Urinary bladder (tissue), 4 donors: ENCODE data around the gene BIN1. TPM values are rescaled to one million over a fixed set of nuclear protein-coding genes. Genes with fewer than 3 reads are reported as not detected.

Experiments used
- DNase-seq: peaks from one replicate; pipeline ENCODE4 v3.0.0-alpha.2; 2015; ENCODE audit errors: extremely low spot score
- H3K27ac ChIP-seq: one replicate; pipeline ENCODE4 v1.5.1; 2013; ENCODE audit warnings: low read depth, mild to moderate bottlenecking, moderate library complexity
- H3K36me3 ChIP-seq: one replicate; pipeline ENCODE4 v1.6.1; 2013; ENCODE audit warnings: mild to moderate bottlenecking, moderate library complexity; ENCODE audit not compliant: insufficient read depth
- H3K4me1 ChIP-seq: one replicate; pipeline ENCODE4 v1.6.1; 2013; ENCODE audit warnings: mild to moderate bottlenecking, moderate library complexity; ENCODE audit not compliant: insufficient read depth
- H3K4me3 ChIP-seq: one replicate; pipeline ENCODE4 v1.5.1; 2013; ENCODE audit warnings: low read depth, low read length
- WGBS: extraction: QIAGEN DNeasy Blood & Tissue Kit; methylation state at CpG from one replicate; pipeline ENCODE4 v1.1.7; 2013; 5-methylcytosine and 5-hydroxymethylcytosine counted together
- polyA plus RNA-seq: library from polyadenylated mRNA; stranded (reverse); fragments of 200-250 nt; gene quantifications from one replicate; pipeline ENCODE4 v1.2.3, GENCODE V29; 2013
- total RNA-seq: library from RNA; depleted of rRNA; stranded (reverse); fragments of >200 nt; gene quantifications from one replicate; pipeline ENCODE4 v1.2.3, GENCODE V29; 2014
- donor health status: healthy with polysubstance abuse.
- donor health status: healthy.

The BIN1 gene
- total RNA-seq: 72.9 TPM
- 149 TPM for polyA plus RNA-seq

- WGBS: under 1% methylated on average over 77 of the region's 77 CpGs
- Histone ChIP-seq H3K4me3 (peak within 1 kb of the TSS; percentile 80), H3K4me1 (no peaks in the 10 kb centered on the region), H3K36me3 (no peaks in the 10 kb centered on the region), H3K27ac (peak within 1 kb of the TSS; percentile 87)
- no peak for DNase-seq
Observed at GRCh38 chr2:127106991-127107621, at the start of gene BIN1. Gene BIN1, minus strand, starts transcription at chr2:127107154. Its CDS starts 211 bp downstream, at chr2:127106943.

GRCh38 chr2:127155947-127156346 lies 49.0 kb upstream of the BIN1 start:
- 22% methylated on average over 2 of the region's 2 CpGs for WGBS
- Histone ChIP-seq H3K36me3 (no peaks in the 10 kb centered on the region), H3K4me1 (no peaks in the 10 kb centered on the region), H3K4me3 (no peak overlapping the region), H3K27ac (no peak overlapping the region)
- DNase-seq: peak; percentile 77

- peak; percentile 62 for DNase-seq
- Histone ChIP-seq H3K4me1 (no peaks in the 10 kb centered on the region), H3K36me3 (no peaks in the 10 kb centered on the region), H3K27ac (no peak overlapping the region), H3K4me3 (no peak overlapping the region)
- 45% methylated on average over 7 of the region's 7 CpGs for WGBS
Observed at GRCh38 chr2:127155028-127155581, 48.2 kb upstream of the BIN1 start.

- H3K4me1 ChIP-seq: no peaks in the 10 kb centered on the region
- H3K27ac ChIP-seq: no peak overlapping the region
- H3K4me3 ChIP-seq: no peak overlapping the region
- WGBS: 81% methylated on average over 4 of the region's 4 CpGs
- no peaks in the 10 kb centered on the region for H3K36me3 ChIP-seq
- DNase-seq: no peak
Observed at GRCh38 chr2:127154396-127154795, 47.4 kb upstream of the BIN1 start.

- Histone ChIP-seq H3K27ac (no peak overlapping the region), H3K4me1 (no peaks in the 10 kb centered on the region), H3K36me3 (no peaks in the 10 kb centered on the region), H3K4me3 (no peak overlapping the region)
- DNase-seq: no peak
- WGBS: 86% methylated on average over 6 of the region's 6 CpGs
Observed at GRCh38 chr2:127153691-127154158, 46.8 kb upstream of the BIN1 start.

GRCh38 chr2:127150996-127151395 lies 44.0 kb upstream of the BIN1 start:
- WGBS: 91% methylated on average over 1 of the region's 1 CpG
- no peaks in the 10 kb centered on the region for H3K4me1 ChIP-seq
- no peak overlapping the region for H3K4me3 ChIP-seq
- H3K36me3 ChIP-seq: no peaks in the 10 kb centered on the region
- no peak for DNase-seq
- H3K27ac ChIP-seq: no peak overlapping the region

GRCh38 chr2:127149384-127149783 lies 42.4 kb upstream of the BIN1 start:
- WGBS: 92% methylated on average over 4 of the region's 4 CpGs
- no peak overlapping the region for H3K4me3 ChIP-seq
- no peak for DNase-seq

GRCh38 chr2:127146820-127147502 lies 40.0 kb upstream of the BIN1 start:
- no peak for DNase-seq
- Histone ChIP-seq H3K27ac (no peak overlapping the region), H3K4me1 (no peaks in the 10 kb centered on the region), H3K4me3 (no peak overlapping the region), H3K36me3 (no peaks in the 10 kb centered on the region)
- WGBS: 72% methylated on average over 10 of the region's 10 CpGs

More at GRCh38 chr2:127149384-127149783, 42.4 kb upstream of the BIN1 start:
- H3K36me3 ChIP-seq: no peaks in the 10 kb centered on the region
- no peak overlapping the region for H3K27ac ChIP-seq
- no peaks in the 10 kb centered on the region for H3K4me1 ChIP-seq

GRCh38 chr2:127146071-127146725 lies 39.2 kb upstream of the BIN1 start:
- H3K4me1 ChIP-seq: no peaks in the 10 kb centered on the region
- WGBS: 88% methylated on average over 18 of the region's 18 CpGs
- DNase-seq: no peak
- no peak overlapping the region for H3K27ac ChIP-seq
- H3K4me3 ChIP-seq: no peak overlapping the region
- H3K36me3 ChIP-seq: no peaks in the 10 kb centered on the region

GRCh38 chr2:127145280-127145895 lies 38.4 kb upstream of the BIN1 start:
- Histone ChIP-seq H3K36me3 (no peaks in the 10 kb centered on the region), H3K4me3 (no peak overlapping the region), H3K27ac (no peak overlapping the region), H3K4me1 (no peaks in the 10 kb centered on the region)
- 38% methylated on average over 1 of the region's 1 CpG for WGBS
- no peak for DNase-seq

GRCh38 chr2:127143841-127144782 lies 37.2 kb upstream of the BIN1 start:
- DNase-seq: no peak
- no peaks in the 10 kb centered on the region for H3K4me1 ChIP-seq
- no peak overlapping the region for H3K4me3 ChIP-seq
- H3K36me3 ChIP-seq: no peaks in the 10 kb centered on the region
- no peak overlapping the region for H3K27ac ChIP-seq
- WGBS: 71% methylated on average over 11 of the region's 11 CpGs

GRCh38 chr2:127142663-127143630 lies 36.0 kb upstream of the BIN1 start:
- Histone ChIP-seq H3K4me3 (no peak overlapping the region), H3K4me1 (no peaks in the 10 kb centered on the region), H3K27ac (no peak overlapping the region), H3K36me3 (no peaks in the 10 kb centered on the region)
- WGBS: 82% methylated on average over 4 of the region's 4 CpGs
- no peak for DNase-seq
